Osteocyte (in vitro differentiated cells): ENCODE data around the gene FHIT. TPM values are rescaled to one million over a fixed set of nuclear protein-coding genes. Genes with fewer than 3 reads are reported as not detected.
A peak's percentile ranks its signal among the peaks of the same experiment; 100 is the strongest.

Experiments used
- DNase-seq: peaks from one replicate; pipeline ENCODE4 v3.0.0; 2021; ENCODE audit warnings: mixed read lengths; ENCODE audit not compliant: unreplicated experiment; ENCODE audit errors: extremely low spot score
- H3K27ac Mint-ChIP-seq: one replicate; pipeline ENCODE4 v1.8.0; 2021; ENCODE audit warnings: mild to moderate bottlenecking, mixed read lengths; ENCODE audit not compliant: unreplicated experiment
- H3K27me3 Mint-ChIP-seq: one replicate; pipeline ENCODE4 v1.8.0; 2021; ENCODE audit warnings: mixed read lengths; ENCODE audit not compliant: unreplicated experiment
- H3K36me3 Mint-ChIP-seq: one replicate; pipeline ENCODE4 v1.8.0; 2021; ENCODE audit warnings: mixed read lengths; ENCODE audit not compliant: unreplicated experiment
- H3K4me1 Mint-ChIP-seq: one replicate; pipeline ENCODE4 v1.8.0; 2021; ENCODE audit warnings: mixed read lengths; ENCODE audit not compliant: unreplicated experiment
- H3K4me3 Mint-ChIP-seq: one replicate; pipeline ENCODE4 v1.8.0; 2021; ENCODE audit warnings: mild to moderate bottlenecking, moderate library complexity, mixed read lengths; ENCODE audit not compliant: unreplicated experiment
- H3K9me3 Mint-ChIP-seq: one replicate; pipeline ENCODE4 v1.8.0; 2021; ENCODE audit warnings: mixed read lengths; ENCODE audit not compliant: unreplicated experiment
- CTCF ChIP-seq: fragments of 200-600 bp; sonication (generic); IDR thresholded peaks from 2 replicates; pipeline ENCODE4 v1.5.0; 2021; ENCODE audit warnings: antibody characterized with exemption, mild to moderate bottlenecking, moderate library complexity
- total RNA-seq: library from RNA; stranded (reverse); gene quantifications from 2 replicates; pipeline ENCODE4 v1.2.1, GENCODE V29; 2021

Gene FHIT
- total RNA-seq, 1 donor from 2014 or later = 2.3 TPM

- peaks cover 2% of the 10 kb centered on the region for H3K36me3 Mint-ChIP-seq
- peaks cover 6% of the 10 kb centered on the region for H3K27me3 Mint-ChIP-seq
- TF ChIP-seq CTCF = no peak
- H3K4me1 Mint-ChIP-seq = peaks cover 18% of the 10 kb centered on the region
- no peak for DNase-seq
- peaks cover 15% of the 10 kb centered on the region for H3K9me3 Mint-ChIP-seq
- H3K4me3 Mint-ChIP-seq = no peak overlapping the region
- peak overlapping the region; percentile 32 for H3K27ac Mint-ChIP-seq
These were observed 469.3 kb downstream of the FHIT start for GRCh38 chr3:60781935-60782334.

- peaks cover 30% of the 10 kb centered on the region for H3K4me1 Mint-ChIP-seq
These were observed 471.6 kb downstream of the FHIT start for GRCh38 chr3:60779637-60780036.

GRCh38 chr3:60775985-60776384, 475.3 kb downstream of the FHIT start:
- Mint-ChIP-seq H3K9me3 (peaks cover 14% of the 10 kb centered on the region), H3K4me3 (no peak overlapping the region), H3K27ac (peak overlapping the region; percentile 42), H3K4me1 (peaks cover 17% of the 10 kb centered on the region), H3K27me3 (peaks cover 3% of the 10 kb centered on the region), H3K36me3 (peaks cover 5% of the 10 kb centered on the region)
- DNase-seq = no peak
- no peak for TF ChIP-seq CTCF

More at GRCh38 chr3:60779637-60780036, 471.6 kb downstream of the FHIT start:
- peaks cover 28% of the 10 kb centered on the region for H3K9me3 Mint-ChIP-seq
- no peak overlapping the region for H3K4me3 Mint-ChIP-seq
- peaks cover 3% of the 10 kb centered on the region for H3K27me3 Mint-ChIP-seq
- TF ChIP-seq CTCF = no peak
- no peak for DNase-seq
- H3K36me3 Mint-ChIP-seq = peaks cover 7% of the 10 kb centered on the region
- H3K27ac Mint-ChIP-seq = no peak overlapping the region

GRCh38 chr3:60774617-60775016, 476.6 kb downstream of the FHIT start:
- no peak overlapping the region for H3K27ac Mint-ChIP-seq
- no peak for DNase-seq
- H3K9me3 Mint-ChIP-seq = peaks cover 14% of the 10 kb centered on the region
- H3K4me1 Mint-ChIP-seq = peaks cover 17% of the 10 kb centered on the region
- TF ChIP-seq CTCF = no peak
- H3K27me3 Mint-ChIP-seq = peaks cover 3% of the 10 kb centered on the region
- peaks cover 5% of the 10 kb centered on the region for H3K36me3 Mint-ChIP-seq
- H3K4me3 Mint-ChIP-seq = no peak overlapping the region

- H3K4me1 Mint-ChIP-seq = peaks cover 17% of the 10 kb centered on the region
- no peak for DNase-seq
- no peak overlapping the region for H3K4me3 Mint-ChIP-seq
- H3K27me3 Mint-ChIP-seq = peaks cover 3% of the 10 kb centered on the region
- no peak for TF ChIP-seq CTCF
- peaks cover 5% of the 10 kb centered on the region for H3K36me3 Mint-ChIP-seq
- H3K27ac Mint-ChIP-seq = no peak overlapping the region
- peaks cover 14% of the 10 kb centered on the region for H3K9me3 Mint-ChIP-seq
These were observed 478.7 kb downstream of the FHIT start for GRCh38 chr3:60772584-60772983.
